H9 (cell line): Measurements from ENCODE around the gene CNGB1. TPM values are rescaled to one million over a fixed set of nuclear protein-coding genes. Genes with fewer than 3 reads are reported as not detected.

Experiments
- DNase-seq: peaks from one replicate; pipeline ENCODE4 v3.0.0-alpha.2; 2017
- H2AFZ ChIP-seq: one replicate; pipeline ENCODE4 v1.6.1; 2013; ENCODE audit warnings: mild to moderate bottlenecking, low read length, control low read depth, moderate library complexity
- H2AK5ac ChIP-seq: 2 replicates; pipeline ENCODE4 v1.6.1; 2013; ENCODE audit warnings: low read length, control low read depth, mixed read lengths; ENCODE audit not compliant: insufficient read length
- H2BK120ac ChIP-seq: one replicate; pipeline ENCODE4 v1.6.1; 2013; ENCODE audit warnings: low read depth, mild to moderate bottlenecking, low read length, control low read depth, inconsistent platforms; ENCODE audit not compliant: poor library complexity, severe bottlenecking
- H2BK12ac ChIP-seq: 2 replicates; pipeline ENCODE4 v1.6.1; 2013; ENCODE audit warnings: low read length, control low read depth, mixed read lengths, low read depth; ENCODE audit not compliant: insufficient read length
- H2BK15ac ChIP-seq: 2 replicates; pipeline ENCODE4 v1.6.1; 2013; ENCODE audit warnings: low read depth, low read length, control low read depth
- H2BK20ac ChIP-seq: one replicate; pipeline ENCODE4 v1.6.1; 2013; ENCODE audit warnings: low read depth, mild to moderate bottlenecking, low read length, control low read depth, inconsistent platforms; ENCODE audit not compliant: poor library complexity, severe bottlenecking
- H2BK5ac ChIP-seq: 2 replicates; pipeline ENCODE4 v1.6.1; 2013; ENCODE audit warnings: low read length, control low read depth, mixed read lengths; ENCODE audit not compliant: insufficient read length
- H3K14ac ChIP-seq: 2 replicates; pipeline ENCODE4 v1.6.1; 2013; ENCODE audit warnings: low read length, control low read depth; ENCODE audit not compliant: insufficient read depth
- H3K18ac ChIP-seq: 2 replicates; pipeline ENCODE4 v1.6.1; 2013; ENCODE audit warnings: low read depth, mild to moderate bottlenecking, mixed read lengths, low read length, control low read depth; ENCODE audit not compliant: insufficient read length
- H3K23ac ChIP-seq: 2 replicates; pipeline ENCODE4 v1.6.1; 2013; ENCODE audit warnings: low read length, control low read depth, mixed read lengths, low read depth; ENCODE audit not compliant: insufficient read length
- H3K23me2 ChIP-seq: 2 replicates; pipeline ENCODE4 v1.6.1; 2013; ENCODE audit warnings: low read depth, mild to moderate bottlenecking, mixed read lengths, low read length, control low read depth; ENCODE audit not compliant: insufficient read length, poor library complexity, severe bottlenecking
- H3K27ac ChIP-seq: 2 replicates; pipeline ENCODE4 v1.5.1; 2013; ENCODE audit warnings: low read length, control low read depth, mixed read lengths, low read depth; ENCODE audit not compliant: insufficient read length
- H3K27me3 ChIP-seq: 2 replicates; pipeline ENCODE4 v1.6.1; 2013; ENCODE audit warnings: low read length, control low read depth, inconsistent platforms; ENCODE audit not compliant: insufficient read depth
- H3K4ac ChIP-seq: 2 replicates; pipeline ENCODE4 v1.6.1; 2013; ENCODE audit warnings: low read depth, mild to moderate bottlenecking, control low read depth, inconsistent platforms, low read length, moderate library complexity
- H3K4me1 ChIP-seq: 2 replicates; pipeline ENCODE4 v1.6.1; 2013; ENCODE audit warnings: low read length, control low read depth, inconsistent platforms; ENCODE audit not compliant: insufficient read depth
- H3K4me2 ChIP-seq: 2 replicates; pipeline ENCODE4 v1.6.1; 2013; ENCODE audit warnings: low read length, control low read depth, mixed read lengths; ENCODE audit not compliant: insufficient read length, insufficient read depth
- H3K56ac ChIP-seq: 2 replicates; pipeline ENCODE4 v1.6.1; 2013; ENCODE audit warnings: low read depth, mild to moderate bottlenecking, mixed read lengths, low read length, control low read depth; ENCODE audit not compliant: insufficient read length
- H3K79me1 ChIP-seq: 2 replicates; pipeline ENCODE4 v1.6.1; 2013; ENCODE audit warnings: low read depth, mild to moderate bottlenecking, moderate library complexity, low read length, control low read depth, inconsistent platforms; ENCODE audit not compliant: insufficient read depth, poor library complexity, severe bottlenecking
- H3K79me2 ChIP-seq: 2 replicates; pipeline ENCODE4 v1.6.1; 2013; ENCODE audit warnings: low read length, control low read depth, inconsistent platforms; ENCODE audit not compliant: insufficient read depth
- H3K9ac ChIP-seq: 2 replicates; pipeline ENCODE4 v1.6.1; 2013; ENCODE audit warnings: low read length, control low read depth, mixed read lengths; ENCODE audit not compliant: insufficient read length; ENCODE audit errors: extremely low read depth
- H3K9me3 ChIP-seq: one replicate; pipeline ENCODE4 v1.6.1; 2013; ENCODE audit warnings: low read depth, low read length, inconsistent platforms; ENCODE audit not compliant: control insufficient read depth
- H3T11ph ChIP-seq: one replicate; pipeline ENCODE4 v1.6.1; 2013; ENCODE audit warnings: mild to moderate bottlenecking, low read length, control low read depth, inconsistent platforms
- H4K20me1 ChIP-seq: one replicate; pipeline ENCODE4 v1.6.1; 2013; ENCODE audit not compliant: control insufficient read depth, insufficient read length, insufficient read depth
- H4K5ac ChIP-seq: 2 replicates; pipeline ENCODE4 v1.6.1; 2013; ENCODE audit warnings: low read depth, mild to moderate bottlenecking, mixed read lengths, low read length, control low read depth; ENCODE audit not compliant: insufficient read length
- H4K8ac ChIP-seq: replicated peaks from 2 replicates; pipeline ENCODE4 v1.6.1; 2013; ENCODE audit warnings: low read length, control low read depth, mixed read lengths, low read depth; ENCODE audit not compliant: insufficient read length
- H4K91ac ChIP-seq: 2 replicates; pipeline ENCODE4 v1.6.1; 2013; ENCODE audit warnings: low read depth, mild to moderate bottlenecking, moderate library complexity, mixed read lengths, low read length, control low read depth; ENCODE audit not compliant: insufficient read length
- H3K27ac Mint-ChIP-seq, 3 experiments: 2 replicates in 2 of 3; 3 replicates in 1 of 3; pipeline ENCODE4 v1.8.0; 2020 to 2021; ENCODE audit warnings: mixed read lengths in 3 of 3, mild to moderate bottlenecking in 1 of 3, moderate library complexity in 1 of 3
- H3K27me3 Mint-ChIP-seq: 2 replicates; pipeline ENCODE4 v1.8.0; 2021; ENCODE audit warnings: low read depth, mild to moderate bottlenecking, moderate library complexity, mixed read lengths
- H3K36me3 Mint-ChIP-seq, 3 experiments: 2 replicates in 2 of 3; 3 replicates in 1 of 3; pipeline ENCODE4 v1.8.0; 2020 to 2021; ENCODE audit warnings: low read depth in 3 of 3, mixed read lengths in 3 of 3; ENCODE audit not compliant: insufficient read depth in 1 of 3
- H3K4me1 Mint-ChIP-seq, 2 experiments: 2 replicates each; pipeline ENCODE4 v1.8.0; 2020; ENCODE audit warnings: mixed read lengths in 2 of 2
- H3K4me3 Mint-ChIP-seq, 2 experiments: 2 replicates in 1 of 2; 3 replicates in 1 of 2; pipeline ENCODE4 v1.8.0; 2020 to 2021; ENCODE audit warnings: mild to moderate bottlenecking in 2 of 2, mixed read lengths in 2 of 2, moderate library complexity in 1 of 2
- H3K9me3 Mint-ChIP-seq, 2 experiments: 2 replicates in 1 of 2; 3 replicates in 1 of 2; pipeline ENCODE4 v1.8.0; 2020; ENCODE audit warnings: mild to moderate bottlenecking in 2 of 2, mixed read lengths in 2 of 2, moderate library complexity in 1 of 2
- CTCF ChIP-seq: fragments of 200-600 bp; sonication (generic); conservative IDR thresholded peaks from 3 replicates; pipeline ENCODE4 v1.8.0; 2021; ENCODE audit warnings: antibody characterized with exemption, mild to moderate bottlenecking
- WGBS: extraction: QIAGEN DNeasy Blood & Tissue Kit; methylation state at CpG from one replicate; pipeline ENCODE4 v1.1.7; 2013; ENCODE audit warnings: missing lambda C conversion rate, low lambda C conversion rate, mixed read lengths; ENCODE audit not compliant: insufficient read length; ENCODE audit errors: extremely low coverage; 5-methylcytosine and 5-hydroxymethylcytosine counted together
- total RNA-seq: library from RNA; stranded (reverse); gene quantifications from 2 replicates; pipeline ENCODE4 v1.2.1, GENCODE V29; 2021

The CNGB1 gene
- total RNA-seq, 1 experiment from 2014 or later, result not detected

- Histone ChIP-seq H2AK5ac (no peak overlapping the region), H4K20me1 (no peaks in the 10 kb centered on the region), H3K18ac (no peak overlapping the region), H3K23ac (no peak overlapping the region), H3K56ac (no peak overlapping the region), H3K4ac (no peak overlapping the region), H2BK20ac (no peak overlapping the region), H3K27me3 (no peaks in the 10 kb centered on the region), H3T11ph (no peak overlapping the region), H3K9ac (no peak overlapping the region), H4K5ac (no peak overlapping the region), H3K9me3 (no peaks in the 10 kb centered on the region), H4K91ac (no peak overlapping the region), H4K8ac (no peak overlapping the region), H3K14ac (no peak overlapping the region), H3K79me2 (no peaks in the 10 kb centered on the region), H3K4me1 (peaks cover 1% of the 10 kb centered on the region; the same call in 1 of the 2 replicates), H3K79me1 (no peaks in the 10 kb centered on the region), H2BK120ac (no peak overlapping the region), H2AFZ (no peak overlapping the region), H2BK15ac (no peak overlapping the region), H3K23me2 (no peaks in the 10 kb centered on the region), H2BK5ac (no peak overlapping the region), H3K27ac (no peak overlapping the region), H3K4me2 (no peak overlapping the region), H2BK12ac (no peak overlapping the region)
- WGBS, result no CpG with 5 or more reads among the region's 5 CpGs
- Mint-ChIP-seq H3K27ac (no peak overlapping the region), H3K4me3 (no peak overlapping the region), H3K4me1 (peaks cover 4 to 18% of the 10 kb centered on the region in 2 experiments), H3K9me3 (no peaks in the 10 kb centered on the region; a peak in 1 of 5 replicates), H3K27me3 (peaks cover 8% of the 10 kb centered on the region), H3K36me3 (no peaks in the 10 kb centered on the region; a peak in 1 of 7 replicates)
- no peak for DNase-seq
- no peak for TF ChIP-seq CTCF
These were observed 72.0 kb downstream of the CNGB1 start for GRCh38 chr16:57898961-57899360.
